Loucy (cell line): ENCODE results near the gene DNAH14.
"Not testable (repeated sequence)": the region's sequence is repeated elsewhere in the genome, so short reads cannot be mapped to it uniquely, and the experiment has no call there.

Source experiments
- H2AFZ ChIP-seq: fragments of 200-600 bp; sonication (generic); 2 replicates; pipeline ENCODE4 v1.6.0; 2016; ENCODE audit warnings: antibody characterized with exemption, mild to moderate bottlenecking, low read length, moderate library complexity
- H3F3A ChIP-seq: fragments of 200-600 bp; 2 replicates; pipeline ENCODE4 v1.6.0; 2016; ENCODE audit warnings: antibody characterized with exemption, low read depth, mild to moderate bottlenecking
- H3K27me3 ChIP-seq: fragments of 200-600 bp; sonication (generic); 2 replicates; pipeline ENCODE4 v1.6.1; 2014; ENCODE audit warnings: low read length, mild to moderate bottlenecking; ENCODE audit not compliant: insufficient read depth, poor library complexity, severe bottlenecking
- H3K36me3 ChIP-seq: fragments of 200-600 bp; sonication (generic); 2 replicates; pipeline ENCODE4 v1.6.1; 2016; ENCODE audit warnings: low read length; ENCODE audit not compliant: insufficient read depth
- H3K4me1 ChIP-seq: fragments of 200-600 bp; sonication (generic); 2 replicates; pipeline ENCODE4 v1.5.1; 2014; ENCODE audit warnings: low read length, mild to moderate bottlenecking; ENCODE audit not compliant: insufficient read depth, poor library complexity, severe bottlenecking
- H3K4me2 ChIP-seq: fragments of 200-600 bp; sonication (generic); 2 replicates; pipeline ENCODE4 v1.6.0; 2014; ENCODE audit warnings: antibody characterized with exemption, low read length, low read depth, mild to moderate bottlenecking; ENCODE audit not compliant: poor library complexity, severe bottlenecking
- H3K4me3 ChIP-seq: fragments of 200-600 bp; sonication (generic); 2 replicates; pipeline ENCODE4 v1.5.1; 2014; ENCODE audit warnings: low read length, mild to moderate bottlenecking, mixed read lengths; ENCODE audit not compliant: poor library complexity, severe bottlenecking
- H3K79me2 ChIP-seq: fragments of 200-600 bp; sonication (generic); 2 replicates; pipeline ENCODE4 v1.6.1; 2014; ENCODE audit warnings: low read length; ENCODE audit not compliant: insufficient read depth
- H3K9ac ChIP-seq: fragments of 200-600 bp; sonication (generic); 2 replicates; pipeline ENCODE4 v1.6.0; 2014; ENCODE audit warnings: mild to moderate bottlenecking, low read depth, low read length, moderate library complexity; ENCODE audit not compliant: poor library complexity, severe bottlenecking
- H3K9me2 ChIP-seq: fragments of 200-600 bp; sonication (generic); replicated peaks from 2 replicates; pipeline ENCODE4 v1.6.1; 2016; ENCODE audit warnings: low read depth, low read length, mixed read lengths
- H3K9me3 ChIP-seq: fragments of 200-600 bp; sonication (generic); 2 replicates; pipeline ENCODE4 v1.6.1; 2014; ENCODE audit warnings: mild to moderate bottlenecking, antibody characterized with exemption, low read length, low read depth; ENCODE audit not compliant: insufficient read depth
- H4K20me1 ChIP-seq: fragments of 200-600 bp; sonication (generic); 2 replicates; pipeline ENCODE4 v1.6.0; 2014; ENCODE audit warnings: antibody characterized with exemption, low read length, mild to moderate bottlenecking; ENCODE audit not compliant: insufficient read depth, poor library complexity, severe bottlenecking
- EZH2phosphoT487 ChIP-seq: fragments of 200-600 bp; IDR thresholded peaks from 2 replicates; pipeline ENCODE4 v1.6.1; 2018; ENCODE audit warnings: antibody characterized with exemption, mild to moderate bottlenecking, moderate library complexity, borderline replicate concordance
- TF ChIP-seq, protein P1 (sequence below): fragments of 200-600 bp; sonication (generic); conservative IDR thresholded peaks from 2 replicates; pipeline ENCODE4 v1.5.1; 2014; ENCODE audit warnings: mild to moderate bottlenecking, antibody characterized with exemption, low read length

Gene DNAH14

DNA sequence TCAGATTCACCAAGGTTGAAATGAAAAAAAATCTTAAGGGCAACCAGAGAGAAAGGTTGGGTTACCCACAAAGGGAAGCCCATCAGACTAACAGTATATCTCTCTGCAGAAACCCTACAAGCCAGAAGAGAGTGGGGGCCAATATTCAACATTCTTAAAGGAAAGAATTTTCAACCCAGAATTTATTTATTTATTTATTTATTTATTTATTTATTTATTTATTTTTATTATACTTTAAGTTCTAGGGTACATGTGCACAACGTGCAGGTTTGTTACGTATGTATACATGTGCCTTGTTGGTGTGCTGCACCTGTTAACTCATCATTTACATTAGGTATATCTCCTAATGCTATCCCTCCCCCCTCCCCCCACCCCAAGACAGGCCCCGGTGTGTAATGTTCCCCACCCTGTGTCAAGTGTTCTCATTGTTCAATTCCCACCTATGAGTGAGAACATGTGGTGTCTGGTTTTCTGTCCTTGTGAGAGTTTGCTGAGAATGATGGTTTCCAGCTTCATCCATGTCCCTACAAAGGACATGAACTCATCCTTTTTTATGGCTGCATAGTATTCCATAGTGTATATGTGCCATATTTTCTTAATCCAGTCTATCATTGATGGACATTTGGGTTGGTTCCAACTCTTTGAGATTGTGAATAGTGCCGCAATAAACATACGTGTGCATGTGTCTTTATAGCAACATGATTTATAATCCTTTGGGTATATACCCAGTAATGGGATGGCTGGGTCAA lies 282.4 kb downstream of the DNAH14 start:
- H3K4me1 ChIP-seq, H2AFZ ChIP-seq, H3K9ac ChIP-seq: not testable (repeated sequence)

DNA sequence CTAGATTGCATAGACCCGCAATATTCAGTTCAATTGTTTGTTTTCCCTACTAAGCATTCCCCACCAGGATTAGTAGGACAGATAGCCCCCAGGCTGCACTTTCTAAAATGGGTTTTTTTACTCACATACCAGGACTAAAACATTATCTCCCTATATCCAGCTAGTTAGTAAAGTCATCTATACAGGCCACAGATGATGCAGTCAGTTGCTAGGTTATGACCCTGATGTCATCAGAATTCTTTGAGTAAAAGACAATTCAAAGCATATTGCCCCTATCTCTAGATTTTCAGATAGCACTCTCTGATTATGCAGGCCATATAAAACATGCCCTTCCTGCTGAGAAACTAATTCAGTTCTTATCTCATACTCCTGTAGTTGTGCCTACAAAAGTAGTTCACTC lies 294.8 kb downstream of the DNAH14 start:
- Histone ChIP-seq H3K27me3 (no peaks in the 10 kb centered on the region), H2AFZ (no peak overlapping the region), H3F3A (no peaks in the 10 kb centered on the region), H3K9me3 (no peaks in the 10 kb centered on the region), H3K4me3 (no peak overlapping the region), H3K79me2 (no peaks in the 10 kb centered on the region), H3K4me1 (no peaks in the 10 kb centered on the region), H3K36me3 (no peaks in the 10 kb centered on the region), H3K9ac (no peak overlapping the region), H4K20me1 (no peaks in the 10 kb centered on the region), H3K4me2 (no peak overlapping the region), H3K9me2 (no peaks in the 10 kb centered on the region)
- TF ChIP-seq EZH2phosphoT487, result no peak
- TF ChIP-seq, protein P1, sequence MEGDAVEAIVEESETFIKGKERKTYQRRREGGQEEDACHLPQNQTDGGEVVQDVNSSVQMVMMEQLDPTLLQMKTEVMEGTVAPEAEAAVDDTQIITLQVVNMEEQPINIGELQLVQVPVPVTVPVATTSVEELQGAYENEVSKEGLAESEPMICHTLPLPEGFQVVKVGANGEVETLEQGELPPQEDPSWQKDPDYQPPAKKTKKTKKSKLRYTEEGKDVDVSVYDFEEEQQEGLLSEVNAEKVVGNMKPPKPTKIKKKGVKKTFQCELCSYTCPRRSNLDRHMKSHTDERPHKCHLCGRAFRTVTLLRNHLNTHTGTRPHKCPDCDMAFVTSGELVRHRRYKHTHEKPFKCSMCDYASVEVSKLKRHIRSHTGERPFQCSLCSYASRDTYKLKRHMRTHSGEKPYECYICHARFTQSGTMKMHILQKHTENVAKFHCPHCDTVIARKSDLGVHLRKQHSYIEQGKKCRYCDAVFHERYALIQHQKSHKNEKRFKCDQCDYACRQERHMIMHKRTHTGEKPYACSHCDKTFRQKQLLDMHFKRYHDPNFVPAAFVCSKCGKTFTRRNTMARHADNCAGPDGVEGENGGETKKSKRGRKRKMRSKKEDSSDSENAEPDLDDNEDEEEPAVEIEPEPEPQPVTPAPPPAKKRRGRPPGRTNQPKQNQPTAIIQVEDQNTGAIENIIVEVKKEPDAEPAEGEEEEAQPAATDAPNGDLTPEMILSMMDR, result no peak

More for the DNA sequence above, 282.4 kb downstream of the DNAH14 start:
- H3K4me2 ChIP-seq, H4K20me1 ChIP-seq, H3K36me3 ChIP-seq, H3K27me3 ChIP-seq, H3K9me2 ChIP-seq, H3K79me2 ChIP-seq, H3K4me3 ChIP-seq, H3F3A ChIP-seq, H3K9me3 ChIP-seq: not testable (repeated sequence)

DNA sequence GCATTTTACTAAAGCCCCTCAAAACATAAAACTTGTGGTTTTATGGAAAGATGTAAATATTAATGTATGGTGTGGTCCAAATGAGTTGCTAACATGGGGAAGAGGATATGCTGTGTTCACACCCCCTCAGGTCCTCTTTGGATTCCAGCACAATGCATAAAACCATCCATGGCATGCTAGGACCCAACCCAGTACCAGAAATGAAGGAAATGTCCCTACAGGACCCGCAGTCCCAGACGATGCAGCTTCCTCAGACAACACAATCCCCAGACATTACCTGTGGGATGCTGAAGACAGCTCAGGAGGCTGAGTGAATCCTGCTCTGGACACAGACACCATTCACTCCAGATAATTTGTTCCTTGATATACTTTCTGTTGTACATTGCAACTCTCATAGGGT lies 296.2 kb downstream of the DNAH14 start:
- Histone ChIP-seq H3K27me3 (no peaks in the 10 kb centered on the region), H3F3A (no peaks in the 10 kb centered on the region), H3K9me3 (no peaks in the 10 kb centered on the region), H3K36me3 (no peaks in the 10 kb centered on the region), H3K79me2 (no peaks in the 10 kb centered on the region), H3K9me2 (no peaks in the 10 kb centered on the region), H3K4me2 (no peak overlapping the region), H3K9ac (no peak overlapping the region), H2AFZ (no peak overlapping the region), H4K20me1 (no peaks in the 10 kb centered on the region), H3K4me1 (no peaks in the 10 kb centered on the region), H3K4me3 (no peak overlapping the region)
- TF ChIP-seq EZH2phosphoT487, result no peak
- TF ChIP-seq, protein P1, result no peak

DNA sequence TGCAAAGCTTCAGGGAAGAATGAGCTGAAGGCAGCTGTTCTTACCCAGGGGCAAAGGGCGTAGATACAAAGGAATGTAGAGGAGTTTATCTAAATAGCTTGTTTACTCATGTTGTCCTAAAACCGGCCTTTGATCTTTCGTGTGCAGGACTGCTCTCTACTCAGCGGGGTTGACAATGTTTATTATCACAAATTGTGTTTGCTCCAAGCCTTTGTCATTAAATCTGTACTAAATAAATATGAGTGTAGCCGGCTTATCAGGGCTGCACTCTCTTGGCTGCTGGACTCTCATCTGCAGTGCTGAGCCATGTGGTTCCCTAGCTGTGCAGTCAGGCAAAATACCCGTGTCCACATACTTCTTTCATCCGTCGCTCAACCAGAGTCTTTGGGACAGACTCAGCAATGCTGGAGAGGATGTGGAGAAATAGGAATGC lies 299.4 kb downstream of the DNAH14 start:
- Histone ChIP-seq H3K79me2 (no peaks in the 10 kb centered on the region), H3K27me3 (no peaks in the 10 kb centered on the region), H3F3A (no peaks in the 10 kb centered on the region), H3K9ac (no peak overlapping the region), H3K4me2 (no peak overlapping the region), H4K20me1 (no peaks in the 10 kb centered on the region), H2AFZ (no peak overlapping the region), H3K4me3 (no peak overlapping the region), H3K36me3 (no peaks in the 10 kb centered on the region), H3K4me1 (no peaks in the 10 kb centered on the region), H3K9me3 (no peaks in the 10 kb centered on the region), H3K9me2 (no peaks in the 10 kb centered on the region)
- TF ChIP-seq, protein P1, result no peak
- no peak for TF ChIP-seq EZH2phosphoT487

DNA sequence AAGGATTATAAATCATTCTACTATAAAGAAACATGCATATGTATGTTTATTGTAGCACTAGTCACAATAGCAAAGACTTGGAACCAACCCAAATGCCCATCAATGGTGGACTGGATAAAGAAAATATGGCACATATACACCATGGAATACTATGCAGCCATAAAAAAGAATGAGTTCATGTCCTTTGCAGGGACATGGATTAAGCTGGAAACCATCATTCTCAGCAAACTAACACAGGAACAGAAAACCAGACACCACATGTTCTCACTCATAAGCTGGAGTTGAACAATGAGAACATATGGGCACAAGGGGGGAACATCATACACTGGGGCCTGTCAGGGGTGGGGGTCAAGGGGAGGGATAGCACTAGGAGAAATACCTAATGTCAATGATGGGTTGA lies 300.0 kb downstream of the DNAH14 start:
- H2AFZ ChIP-seq, H4K20me1 ChIP-seq, H3K4me1 ChIP-seq, H3K9me3 ChIP-seq, H3K36me3 ChIP-seq, H3K9ac ChIP-seq, H3K4me3 ChIP-seq, H3F3A ChIP-seq, H3K4me2 ChIP-seq, H3K79me2 ChIP-seq, H3K9me2 ChIP-seq, H3K27me3 ChIP-seq: not testable (repeated sequence)
